Endothelial cell of umbilical vein (primary cell): ENCODE measurements around the gene ZNF831.

ENCODE experiments used
- CTCF ChIP-seq, 2 donors: IDR thresholded peaks; 1 replicate in 1 of 2; 2 replicates in 1 of 2; pipeline ENCODE4 v1.5.1; 2011; ENCODE audit warnings: low read length in 2 of 2, mild to moderate bottlenecking in 2 of 2, moderate library complexity in 2 of 2, control low read depth in 1 of 2, inconsistent platforms in 1 of 2, low read depth in 1 of 2; ENCODE audit not compliant: insufficient read depth in 1 of 2; ENCODE audit errors: extremely low read depth in 1 of 2
- EZH2 ChIP-seq: IDR thresholded peaks from 2 replicates; pipeline ENCODE4 v1.6.1; 2012; ENCODE audit warnings: borderline replicate concordance, low read depth, mild to moderate bottlenecking, moderate library complexity, low read length, inconsistent platforms; ENCODE audit not compliant: severe bottlenecking
- FOS ChIP-seq: IDR thresholded peaks from 2 replicates; pipeline ENCODE4 v1.6.1; 2011; ENCODE audit warnings: mild to moderate bottlenecking, low read length, moderate library complexity, borderline replicate concordance; ENCODE audit not compliant: insufficient read depth
- GATA2 ChIP-seq: IDR thresholded peaks from 2 replicates; pipeline ENCODE4 v1.7.0; 2011; ENCODE audit warnings: low read depth, mild to moderate bottlenecking, moderate library complexity, mixed read lengths, low read length; ENCODE audit not compliant: insufficient read length, insufficient read depth
- JUN ChIP-seq: IDR thresholded peaks from 2 replicates; pipeline ENCODE4 v1.6.1; 2011; ENCODE audit warnings: borderline replicate concordance, low read depth; ENCODE audit not compliant: insufficient read length, insufficient read depth
- MAX ChIP-seq: IDR thresholded peaks from 2 replicates; pipeline ENCODE4 v1.6.1; 2011; ENCODE audit not compliant: insufficient read depth, insufficient read length
- MYC ChIP-seq: IDR thresholded peaks from one replicate; pipeline ENCODE4 v1.6.1; 2011; ENCODE audit warnings: mild to moderate bottlenecking, low read depth, low read length
- POLR2A ChIP-seq: IDR thresholded peaks from 2 replicates; pipeline ENCODE4 v1.6.1; 2012; ENCODE audit warnings: low read depth, mild to moderate bottlenecking, control low read depth, low read length
- POLR2AphosphoS5 ChIP-seq: IDR thresholded peaks from 2 replicates; pipeline ENCODE4 v1.6.1; 2012; ENCODE audit warnings: low read depth, mild to moderate bottlenecking, control low read depth, low read length, moderate library complexity; ENCODE audit not compliant: insufficient read depth

GRCh38 chr20:59157064-59157463, 6.6 kb upstream of the ZNF831 start:
- no peak for TF ChIP-seq CTCF (IDR thresholded peaks at IDR 0.05; ENCODE audit: extremely low read depth in 1 of 2, insufficient read depth in 1 of 2, low read depth in 1 of 2, low read length in 2 of 2)
- no peak for TF ChIP-seq POLR2A
- TF ChIP-seq POLR2AphosphoS5 = no peak
- no peak for TF ChIP-seq MAX
- no peak for TF ChIP-seq EZH2
- TF ChIP-seq FOS = no peak
- no peak for TF ChIP-seq GATA2
- TF ChIP-seq MYC = no peak
- TF ChIP-seq JUN = no peak
